ENCODE measurements around the gene TINAGL1.
"Not testable (repeated sequence)": the region's sequence is repeated elsewhere in the genome, so short reads cannot be mapped to it uniquely, and the experiment has no call there.

TINAGL1 gene

DNA sequence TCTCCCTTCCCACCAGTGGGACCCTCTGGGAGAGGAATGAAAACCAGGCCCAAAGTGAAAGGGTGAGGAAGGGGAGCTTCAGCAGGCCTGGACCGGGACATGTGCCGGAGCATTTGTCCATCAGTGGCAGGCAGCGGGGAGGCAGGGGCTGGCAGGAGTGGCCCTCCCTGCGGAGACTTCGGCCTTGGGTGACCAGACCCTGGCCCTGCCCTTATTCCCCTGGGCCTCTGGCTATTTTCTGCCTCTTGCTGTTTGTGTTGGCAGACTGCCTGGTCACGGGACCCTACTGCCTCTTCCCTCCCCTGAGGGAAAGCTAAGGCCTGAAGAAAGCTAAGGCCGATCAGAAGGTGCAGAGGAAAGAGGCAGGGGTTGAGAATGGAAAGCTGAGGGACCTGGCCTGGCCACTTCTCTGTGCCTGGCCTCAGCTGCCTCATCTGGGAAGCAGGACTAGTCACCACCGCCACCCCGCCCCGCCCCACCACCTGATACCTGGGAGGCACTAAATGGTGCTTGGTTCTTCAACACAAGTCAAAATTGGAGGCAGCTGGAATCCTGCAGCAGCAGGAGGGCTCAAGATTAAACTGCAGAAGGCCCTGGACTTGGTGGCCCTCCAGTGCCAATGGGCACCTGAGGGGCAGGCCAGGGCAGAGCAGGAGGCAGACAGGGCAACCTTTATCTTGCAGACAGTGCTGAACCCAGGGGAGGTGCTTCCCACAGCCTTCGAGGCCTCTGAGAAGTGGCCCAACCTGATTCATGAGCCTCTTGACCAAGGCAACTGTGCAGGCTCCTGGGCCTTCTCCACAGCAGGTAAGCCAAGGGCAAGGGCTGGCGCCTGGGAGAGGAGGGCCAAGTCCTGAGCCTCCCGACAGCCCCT, 7.9 kb downstream of the TINAGL1 start:
- no peak for DNase-seq (ENCODE audit: low read depth in 2 of 2)

GRCh38 chr1:31584869-31585735, 8.8 kb downstream of the TINAGL1 start:
- no peak for DNase-seq (ENCODE audit: low read depth in 2 of 2)

GRCh38 chr1:31585736-31586365, 9.5 kb downstream of the TINAGL1 start:
- no peak for DNase-seq (ENCODE audit: low read depth in 2 of 2)

- no peak for DNase-seq (ENCODE audit: low read depth in 2 of 2)
Observed at GRCh38 chr1:31586376-31587327, 10.3 kb downstream of the TINAGL1 start.

DNA sequence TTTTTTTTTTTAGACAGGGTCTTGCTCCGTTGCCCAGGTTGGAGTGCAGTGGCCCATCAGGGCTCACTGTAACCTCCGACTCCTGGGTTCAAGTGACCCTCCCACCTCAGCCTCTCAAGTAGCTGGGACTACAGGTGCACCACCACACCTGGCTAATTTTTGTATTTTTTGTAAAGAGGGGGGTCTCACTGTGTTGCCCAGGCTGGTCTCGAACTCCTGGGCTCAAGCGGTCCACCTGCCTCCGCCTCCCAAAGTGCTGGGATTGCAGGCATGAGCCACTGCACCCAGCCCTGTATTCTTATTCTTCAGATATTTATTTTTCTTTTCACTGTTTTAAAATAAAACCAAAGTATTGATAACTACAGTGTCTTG, 11.0 kb downstream of the TINAGL1 start:
- not testable (repeated sequence) for DNase-seq (ENCODE audit: low read depth in 2 of 2)

- DNase-seq (ENCODE audit: low read depth in 2 of 2) = no peak
Observed at GRCh38 chr1:31587720-31588423, 11.6 kb downstream of the TINAGL1 start.

- DNase-seq (ENCODE audit: low read depth in 2 of 2) = no peak
Observed at GRCh38 chr1:31588751-31589515, 12.6 kb downstream of the TINAGL1 start.

- no peak for DNase-seq (ENCODE audit: low read depth in 2 of 2)
Observed at GRCh38 chr1:31591425-31592093, 15.2 kb downstream of the TINAGL1 start.

DNA sequence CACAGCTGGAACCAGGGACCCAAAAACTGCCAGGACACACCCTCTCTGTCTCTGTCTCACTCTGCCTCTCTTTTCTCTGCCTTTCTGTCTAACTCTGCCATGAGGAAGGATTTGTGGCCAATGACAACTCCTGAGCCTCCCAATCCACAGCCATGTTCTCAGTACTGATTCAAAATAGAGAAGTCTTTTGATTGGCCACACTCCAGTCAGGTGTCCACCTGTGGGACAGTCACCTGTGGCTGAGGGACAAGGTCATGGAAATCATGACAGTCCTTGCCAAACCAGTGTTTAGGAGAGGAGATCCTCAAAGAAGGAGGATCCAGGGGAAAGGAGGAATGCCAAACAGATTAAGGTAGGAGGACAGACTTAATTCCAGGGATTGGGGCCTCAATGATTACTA, 15.8 kb downstream of the TINAGL1 start:
- DNase-seq (ENCODE audit: low read depth in 2 of 2) = no peak

DNA sequence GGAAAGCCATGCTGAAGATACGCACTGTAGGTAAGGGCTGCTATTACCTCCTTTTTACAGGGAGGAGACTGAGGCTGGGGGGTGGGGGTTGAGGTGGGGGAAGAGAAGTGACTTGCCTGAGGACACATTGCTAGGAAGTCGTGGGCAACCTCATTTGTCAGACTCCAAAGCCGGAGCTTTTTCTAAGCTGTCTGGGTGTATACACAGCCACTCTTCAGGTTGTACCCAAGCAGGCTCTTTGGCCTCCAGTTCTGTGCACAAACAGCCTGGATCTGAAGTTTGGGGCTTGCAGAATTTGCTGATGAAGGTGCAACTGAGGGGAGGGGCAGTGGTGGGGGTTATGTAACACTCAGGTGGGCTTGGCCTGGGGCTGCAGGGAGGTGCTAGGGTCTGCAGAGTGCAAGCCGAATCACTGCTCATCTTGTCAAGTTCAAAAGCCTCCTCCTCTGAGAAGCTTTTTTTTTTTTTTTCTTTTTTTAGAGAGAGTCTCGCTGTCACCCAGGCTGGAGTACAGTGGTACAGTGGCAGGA, 16.9 kb downstream of the TINAGL1 start:
- no peak for DNase-seq (ENCODE audit: low read depth in 2 of 2)

- peak; percentile 24 to 28 for DNase-seq (ENCODE audit: low read depth in 2 of 2)
Observed at GRCh38 chr1:31593770-31594632, 17.7 kb downstream of the TINAGL1 start.

DNA sequence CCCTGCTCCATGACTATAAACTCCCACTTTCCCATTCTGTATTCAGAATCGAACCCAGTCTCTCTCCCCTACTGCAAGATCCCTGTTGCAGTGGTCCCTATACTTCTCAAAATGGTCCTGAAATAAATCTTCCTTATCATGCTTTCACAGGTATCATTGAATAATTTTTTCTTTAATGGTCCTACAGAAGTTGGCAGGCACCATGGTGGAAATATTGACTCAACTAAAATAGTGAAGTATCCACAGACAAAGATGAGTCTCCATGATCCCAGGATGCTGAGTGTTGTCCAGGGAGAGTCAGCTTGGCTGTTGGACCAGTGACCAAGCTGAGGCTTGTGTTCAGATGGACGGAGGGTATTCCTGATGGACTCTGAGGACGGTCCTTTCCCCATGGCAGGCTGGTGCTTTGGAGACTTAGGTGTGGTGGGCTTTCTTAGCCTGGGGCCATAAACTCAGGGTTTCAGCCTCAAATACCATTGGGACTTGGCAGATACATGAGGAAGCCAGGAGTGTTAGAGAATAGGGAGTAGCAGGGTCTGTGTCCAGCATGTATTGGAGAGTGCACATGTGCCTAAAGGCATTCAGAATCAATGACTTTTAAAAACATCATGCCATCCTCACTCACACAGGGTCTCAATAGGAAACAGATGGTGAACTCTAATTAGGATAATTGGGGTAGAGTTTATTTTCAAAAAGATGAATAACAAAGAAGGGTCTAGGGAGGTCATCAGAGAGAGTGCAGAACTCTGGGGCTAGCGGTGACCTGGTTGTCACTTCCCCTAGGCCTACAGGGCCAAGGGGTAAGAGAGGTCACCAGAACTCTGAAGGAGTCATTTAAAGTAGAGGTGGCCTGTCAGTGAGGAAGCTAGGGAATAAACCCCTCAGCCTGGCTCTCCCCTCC, 19.8 kb downstream of the TINAGL1 start:
- no peak for DNase-seq (ENCODE audit: low read depth in 2 of 2)

DNA sequence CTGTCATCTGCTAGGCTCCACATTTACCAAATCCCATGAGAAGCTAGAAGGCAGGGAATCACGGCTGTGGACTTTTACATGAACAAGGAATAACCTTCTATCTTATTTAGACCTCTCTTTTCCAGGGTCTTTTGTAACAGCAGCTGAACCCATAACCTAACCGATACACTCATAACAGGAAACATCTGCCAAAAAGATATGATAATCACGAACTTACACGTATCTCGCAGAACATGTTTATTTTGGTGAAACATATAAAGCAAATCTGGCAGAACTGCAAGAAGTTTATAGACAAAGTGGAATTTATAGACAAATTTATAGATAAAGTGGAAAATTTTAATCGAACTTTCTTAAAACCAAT, 20.4 kb downstream of the TINAGL1 start:
- no peak for DNase-seq (ENCODE audit: low read depth in 2 of 2)

GRCh38 chr1:31598980-31599379, 22.7 kb downstream of the TINAGL1 start:
- no peak for DNase-seq (ENCODE audit: low read depth in 2 of 2)

DNA sequence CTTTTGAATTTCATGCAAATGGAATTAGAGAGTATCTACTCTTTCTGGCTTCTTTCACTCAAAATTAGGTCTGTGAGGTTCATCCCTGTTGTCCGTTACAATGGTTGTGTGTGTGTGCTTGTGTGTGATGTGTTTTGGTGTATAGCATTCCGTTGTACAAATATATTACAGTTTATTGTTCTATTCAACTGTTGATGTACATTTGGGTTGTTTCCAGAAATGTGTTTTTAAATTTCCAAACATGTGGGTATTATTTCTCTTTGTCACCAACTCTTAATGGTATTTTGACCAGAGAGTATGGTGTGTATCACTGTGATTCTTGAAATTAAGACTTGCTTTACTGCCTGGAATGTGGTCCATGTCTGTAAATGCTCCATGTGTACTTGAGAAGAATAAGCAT, 24.3 kb downstream of the TINAGL1 start:
- DNase-seq (ENCODE audit: low read depth in 2 of 2) = no peak

GRCh38 chr1:31602081-31602480, 25.8 kb downstream of the TINAGL1 start:
- no peak for DNase-seq (ENCODE audit: low read depth in 2 of 2)

GRCh38 chr1:31605908-31606427, 29.7 kb downstream of the TINAGL1 start:
- no peak for DNase-seq (ENCODE audit: low read depth in 2 of 2)

All from stimulated activated CD8-positive, alpha-beta memory T cell treated with anti-CD3 and anti-CD28 coated beads, Interleukin-2, amount 100 ng/mL, for 1 hour (primary cell).